ENCODE measurements around the gene PLOD3. TPM values are rescaled to one million over a fixed set of nuclear protein-coding genes. Genes with fewer than 3 reads are reported as not detected.

The PLOD3 gene
- total and polyA plus RNA-seq, 4 donors = 38.9 to 104 (median 58.2) TPM

GRCh38 chr7:101236292-101236835, 19.0 kb upstream of the PLOD3 start:
- TF ChIP-seq CTCF (IDR thresholded peaks at IDR 0.05; ENCODE audit: control extremely low read depth, extremely low read depth) = no peak
- Histone ChIP-seq H3K4me3 (no peak overlapping the region), H3K9ac (ENCODE audit: insufficient read depth in 1 of 2, low read length in 2 of 2) (no peak overlapping the region), H3K9me3 (ENCODE audit: control insufficient read depth in 4 of 4, insufficient read depth in 3 of 4, low read length in 3 of 4) (no peaks in the 10 kb centered on the region), H3K27ac (ENCODE audit: low read depth in 1 of 2, low read length in 1 of 2) (no peak overlapping the region), H3K4me1 (ENCODE audit: control insufficient read depth in 5 of 5, insufficient read depth in 5 of 5, low read length in 5 of 5) (peaks cover 0 to 22% (median 13%) of the 10 kb centered on the region in 5 donors), H3K27me3 (ENCODE audit: control insufficient read depth in 3 of 3, insufficient read depth in 3 of 3, low read length in 2 of 3) (no peaks in the 10 kb centered on the region), H3K36me3 (ENCODE audit: control insufficient read depth in 4 of 4, insufficient read depth in 4 of 4, low read length in 4 of 4) (peaks cover 0 to 31% (median 8%) of the 10 kb centered on the region in 4 donors)
- no peak for ATAC-seq (ENCODE audit: insufficient read depth, low FRiP score)
- 46 to 76% methylated on average over 21 of the region's 21 CpGs for WGBS, 2 donors
- no peak for DNase-seq

- Histone ChIP-seq H3K27ac (ENCODE audit: low read depth in 1 of 2, low read length in 1 of 2) (no peak overlapping the region), H3K4me1 (ENCODE audit: control insufficient read depth in 5 of 5, insufficient read depth in 5 of 5, low read length in 5 of 5) (peaks cover 0 to 20% (median 13%) of the 10 kb centered on the region in 5 donors), H3K27me3 (ENCODE audit: control insufficient read depth in 3 of 3, insufficient read depth in 3 of 3, low read length in 2 of 3) (no peaks in the 10 kb centered on the region), H3K4me3 (no peak overlapping the region), H3K9me3 (ENCODE audit: control insufficient read depth in 4 of 4, insufficient read depth in 3 of 4, low read length in 3 of 4) (no peaks in the 10 kb centered on the region), H3K9ac (ENCODE audit: insufficient read depth in 1 of 2, low read length in 2 of 2) (no peak overlapping the region), H3K36me3 (ENCODE audit: control insufficient read depth in 4 of 4, insufficient read depth in 4 of 4, low read length in 4 of 4) (peaks cover 0 to 31% (median 8%) of the 10 kb centered on the region in 4 donors)
- no peak for DNase-seq
- TF ChIP-seq CTCF (IDR thresholded peaks at IDR 0.05; ENCODE audit: control extremely low read depth, extremely low read depth) = no peak
- no peak for ATAC-seq (ENCODE audit: insufficient read depth, low FRiP score)
- WGBS, 2 donors = 69 to 79% methylated on average over 8 to 9 of the region's 9 CpGs
Observed at GRCh38 chr7:101235522-101235921, 18.1 kb upstream of the PLOD3 start.

GRCh38 chr7:101235050-101235449, 17.7 kb upstream of the PLOD3 start:
- H3K27ac ChIP-seq (ENCODE audit: low read depth in 1 of 2, low read length in 1 of 2) = peak overlapping the region in 1 of 2 donors; percentile 34
- no peaks in the 10 kb centered on the region for H3K27me3 ChIP-seq (ENCODE audit: control insufficient read depth in 3 of 3, insufficient read depth in 3 of 3, low read length in 2 of 3)
- DNase-seq (no peak), ATAC-seq (ENCODE audit: insufficient read depth, low FRiP score) (no peak)
- 73 to 82% methylated on average over 11 of the region's 11 CpGs for WGBS, 2 donors
- H3K9ac ChIP-seq (ENCODE audit: insufficient read depth in 1 of 2, low read length in 2 of 2) = no peak overlapping the region
- no peaks in the 10 kb centered on the region for H3K9me3 ChIP-seq (ENCODE audit: control insufficient read depth in 4 of 4, insufficient read depth in 3 of 4, low read length in 3 of 4)
- no peak overlapping the region for H3K4me3 ChIP-seq
- H3K4me1 ChIP-seq (ENCODE audit: control insufficient read depth in 5 of 5, insufficient read depth in 5 of 5, low read length in 5 of 5) = peaks cover 0 to 18% (median 13%) of the 10 kb centered on the region in 5 donors
- TF ChIP-seq CTCF (IDR thresholded peaks at IDR 0.05; ENCODE audit: control extremely low read depth, extremely low read depth) = no peak
- H3K36me3 ChIP-seq (ENCODE audit: control insufficient read depth in 4 of 4, insufficient read depth in 4 of 4, low read length in 4 of 4) = peaks cover 0 to 28% (median 8%) of the 10 kb centered on the region in 4 donors

- no peak for DNase-seq
- no peak overlapping the region for H3K4me3 ChIP-seq
- ATAC-seq (ENCODE audit: insufficient read depth, low FRiP score) = no peak
- peak overlapping the region in 1 of 2 donors; percentile 34 for H3K27ac ChIP-seq (ENCODE audit: low read depth in 1 of 2, low read length in 1 of 2)
- no peaks in the 10 kb centered on the region for H3K9me3 ChIP-seq (ENCODE audit: control insufficient read depth in 4 of 4, insufficient read depth in 3 of 4, low read length in 3 of 4)
- TF ChIP-seq CTCF (IDR thresholded peaks at IDR 0.05; ENCODE audit: control extremely low read depth, extremely low read depth) = no peak
- H3K4me1 ChIP-seq (ENCODE audit: control insufficient read depth in 5 of 5, insufficient read depth in 5 of 5, low read length in 5 of 5) = peaks cover 0 to 18% (median 13%) of the 10 kb centered on the region in 5 donors
- H3K27me3 ChIP-seq (ENCODE audit: control insufficient read depth in 3 of 3, insufficient read depth in 3 of 3, low read length in 2 of 3) = no peaks in the 10 kb centered on the region
- H3K36me3 ChIP-seq (ENCODE audit: control insufficient read depth in 4 of 4, insufficient read depth in 4 of 4, low read length in 4 of 4) = peaks cover 0 to 25% (median 8%) of the 10 kb centered on the region in 4 donors
- no peak overlapping the region for H3K9ac ChIP-seq (ENCODE audit: insufficient read depth in 1 of 2, low read length in 2 of 2)
- WGBS, 2 donors = 85 to 89% methylated on average over 5 of the region's 5 CpGs
Observed at GRCh38 chr7:101234636-101235035, 17.3 kb upstream of the PLOD3 start.

Data from lung (tissue), 12 donors.